ENCODE measurements around the gene REEP1. TPM values are rescaled to one million over a fixed set of nuclear protein-coding genes. Genes with fewer than 3 reads are reported as not detected.

Gene REEP1
- total and polyA plus RNA-seq, 2 of the 13 experiments (the other 11 are each of a cell fraction or from before 2014, with no cell fraction given): 0.27 TPM; not detected in 1

DNA sequence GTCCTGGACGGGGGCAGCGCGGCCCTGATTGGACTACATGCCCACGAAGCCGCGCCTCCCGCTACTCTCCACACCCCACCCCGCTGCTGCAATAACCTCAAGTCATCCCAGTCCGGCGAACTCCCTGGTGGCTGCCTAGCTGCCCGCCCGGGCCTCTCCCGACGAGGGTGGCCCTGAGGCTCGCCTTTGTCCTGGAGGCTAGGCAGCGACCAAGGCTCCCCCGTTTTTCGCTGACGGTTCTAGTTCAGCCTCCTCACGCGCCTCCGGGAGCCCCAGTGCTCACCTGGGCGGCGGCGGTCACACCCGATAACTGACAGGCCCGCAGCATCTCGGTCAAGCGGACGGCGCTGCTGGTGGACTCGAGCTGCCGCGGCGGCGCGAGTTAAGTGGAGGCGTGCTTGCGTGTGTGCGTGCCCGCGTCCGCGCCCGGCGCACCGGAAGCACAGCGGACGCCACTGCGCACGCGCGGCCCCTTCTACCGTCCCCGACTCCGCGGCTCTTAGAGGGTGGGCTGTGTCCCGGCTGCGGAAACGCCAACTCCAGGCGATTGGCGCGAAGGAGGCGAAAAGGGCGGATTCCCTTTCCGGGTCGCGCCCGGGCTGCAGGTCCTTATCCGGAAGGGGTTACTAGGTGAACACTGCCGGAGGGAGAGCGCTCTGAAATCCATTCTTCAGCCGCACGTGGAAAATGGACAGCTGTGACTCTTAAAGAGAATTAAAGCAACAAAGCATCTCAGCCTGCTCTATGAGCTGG is 142.2 kb downstream of the REEP1 start, which contains the start of gene IMMT (continued):
- TF ChIP-seq SRSF4 (IDR thresholded peaks at IDR 0.05; ENCODE audit: low read depth, low read length, poor library complexity, severe bottlenecking): no peak
- peak; percentile 67 for TF ChIP-seq RAD21 (CRISPR knock-in tag; IDR thresholded peaks at IDR 0.05)
- TF ChIP-seq IRX3 (CRISPR knock-in tag; IDR thresholded peaks at IDR 0.05; ENCODE audit: borderline replicate concordance, low read depth): no peak
- peak; percentile 90 for TF ChIP-seq NFATC3 (CRISPR knock-in tag; IDR thresholded peaks at IDR 0.05)
- TF ChIP-seq MAF1 (CRISPR knock-in tag; IDR thresholded peaks at IDR 0.05; ENCODE audit: borderline replicate concordance): peak; percentile 58
- TF ChIP-seq ZNF552 (CRISPR knock-in tag; IDR thresholded peaks at IDR 0.05; ENCODE audit: borderline replicate concordance): peak; percentile 66
- peak; percentile 55; the same call in 1 of the 2 replicates for TF ChIP-seq KDM3A (CRISPR knock-in tag; IDR thresholded peaks at IDR 0.05; ENCODE audit: low read depth)
- TF ChIP-seq ZNF558 (CRISPR knock-in tag; IDR thresholded peaks at IDR 0.05; ENCODE audit: borderline replicate concordance): peak; percentile 99
- TF ChIP-seq ZNF260 (CRISPR knock-in tag; IDR thresholded peaks at IDR 0.05; ENCODE audit: borderline replicate concordance, low read depth): no peak; the same call in 1 of the 2 replicates
- no peak for TF ChIP-seq LCORL (IDR thresholded peaks at IDR 0.05)
- TF ChIP-seq LCORL (CRISPR knock-in tag; IDR thresholded peaks at IDR 0.05): peak; percentile 73
- TF ChIP-seq CC2D1A (CRISPR knock-in tag; IDR thresholded peaks at IDR 0.05): peak; percentile 78; the same call in 1 of the 2 replicates
- peak; percentile 88; the same call in 1 of the 2 replicates for TF ChIP-seq NR1H2 (CRISPR knock-in tag; IDR thresholded peaks at IDR 0.05; ENCODE audit: borderline replicate concordance, low read depth)
- TF ChIP-seq ZNF337 (CRISPR knock-in tag; IDR thresholded peaks at IDR 0.05; ENCODE audit: borderline replicate concordance, low read depth): no peak; the same call in 1 of the 2 replicates
- no peak for TF ChIP-seq ZFP82 (CRISPR knock-in tag; IDR thresholded peaks at IDR 0.05; ENCODE audit: borderline replicate concordance)
- TF ChIP-seq GTF2F1 (IDR thresholded peaks at IDR 0.05; ENCODE audit: low read length): no peak
- TF ChIP-seq ZNF674 (CRISPR knock-in tag; IDR thresholded peaks at IDR 0.05; ENCODE audit: low read depth): peak; percentile 90
- peak; percentile 98 for TF ChIP-seq AHR (CRISPR knock-in tag; IDR thresholded peaks at IDR 0.05)
- TF ChIP-seq, protein P1, sequence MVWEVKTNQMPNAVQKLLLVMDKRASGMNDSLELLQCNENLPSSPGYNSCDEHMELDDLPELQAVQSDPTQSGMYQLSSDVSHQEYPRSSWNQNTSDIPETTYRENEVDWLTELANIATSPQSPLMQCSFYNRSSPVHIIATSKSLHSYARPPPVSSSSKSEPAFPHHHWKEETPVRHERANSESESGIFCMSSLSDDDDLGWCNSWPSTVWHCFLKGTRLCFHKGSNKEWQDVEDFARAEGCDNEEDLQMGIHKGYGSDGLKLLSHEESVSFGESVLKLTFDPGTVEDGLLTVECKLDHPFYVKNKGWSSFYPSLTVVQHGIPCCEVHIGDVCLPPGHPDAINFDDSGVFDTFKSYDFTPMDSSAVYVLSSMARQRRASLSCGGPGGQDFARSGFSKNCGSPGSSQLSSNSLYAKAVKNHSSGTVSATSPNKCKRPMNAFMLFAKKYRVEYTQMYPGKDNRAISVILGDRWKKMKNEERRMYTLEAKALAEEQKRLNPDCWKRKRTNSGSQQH (CRISPR knock-in tag; IDR thresholded peaks at IDR 0.05; ENCODE audit: low read depth): peak; percentile 21; the same call in 1 of the 2 replicates
- TF ChIP-seq ZNF446 (CRISPR knock-in tag; IDR thresholded peaks at IDR 0.05): peak; percentile 80; the same call in 1 of the 2 replicates
- peak; percentile 84 for TF ChIP-seq ZIK1 (CRISPR knock-in tag; IDR thresholded peaks at IDR 0.05; ENCODE audit: borderline replicate concordance, low read depth)
- TF ChIP-seq, protein P2, sequence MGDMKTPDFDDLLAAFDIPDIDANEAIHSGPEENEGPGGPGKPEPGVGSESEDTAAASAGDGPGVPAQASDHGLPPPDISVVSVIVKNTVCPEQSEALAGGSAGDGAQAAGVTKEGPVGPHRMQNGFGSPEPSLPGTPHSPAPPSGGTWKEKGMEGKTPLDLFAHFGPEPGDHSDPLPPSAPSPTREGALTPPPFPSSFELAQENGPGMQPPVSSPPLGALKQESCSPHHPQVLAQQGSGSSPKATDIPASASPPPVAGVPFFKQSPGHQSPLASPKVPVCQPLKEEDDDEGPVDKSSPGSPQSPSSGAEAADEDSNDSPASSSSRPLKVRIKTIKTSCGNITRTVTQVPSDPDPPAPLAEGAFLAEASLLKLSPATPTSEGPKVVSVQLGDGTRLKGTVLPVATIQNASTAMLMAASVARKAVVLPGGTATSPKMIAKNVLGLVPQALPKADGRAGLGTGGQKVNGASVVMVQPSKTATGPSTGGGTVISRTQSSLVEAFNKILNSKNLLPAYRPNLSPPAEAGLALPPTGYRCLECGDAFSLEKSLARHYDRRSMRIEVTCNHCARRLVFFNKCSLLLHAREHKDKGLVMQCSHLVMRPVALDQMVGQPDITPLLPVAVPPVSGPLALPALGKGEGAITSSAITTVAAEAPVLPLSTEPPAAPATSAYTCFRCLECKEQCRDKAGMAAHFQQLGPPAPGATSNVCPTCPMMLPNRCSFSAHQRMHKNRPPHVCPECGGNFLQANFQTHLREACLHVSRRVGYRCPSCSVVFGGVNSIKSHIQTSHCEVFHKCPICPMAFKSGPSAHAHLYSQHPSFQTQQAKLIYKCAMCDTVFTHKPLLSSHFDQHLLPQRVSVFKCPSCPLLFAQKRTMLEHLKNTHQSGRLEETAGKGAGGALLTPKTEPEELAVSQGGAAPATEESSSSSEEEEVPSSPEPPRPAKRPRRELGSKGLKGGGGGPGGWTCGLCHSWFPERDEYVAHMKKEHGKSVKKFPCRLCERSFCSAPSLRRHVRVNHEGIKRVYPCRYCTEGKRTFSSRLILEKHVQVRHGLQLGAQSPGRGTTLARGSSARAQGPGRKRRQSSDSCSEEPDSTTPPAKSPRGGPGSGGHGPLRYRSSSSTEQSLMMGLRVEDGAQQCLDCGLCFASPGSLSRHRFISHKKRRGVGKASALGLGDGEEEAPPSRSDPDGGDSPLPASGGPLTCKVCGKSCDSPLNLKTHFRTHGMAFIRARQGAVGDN (CRISPR knock-in tag; IDR thresholded peaks at IDR 0.05): peak; percentile 98
- TF ChIP-seq ZNF569 (CRISPR knock-in tag; IDR thresholded peaks at IDR 0.05; ENCODE audit: borderline replicate concordance): peak; percentile 58; the same call in 1 of the 2 replicates
- TF ChIP-seq NFE2L1 (CRISPR knock-in tag; IDR thresholded peaks at IDR 0.05; ENCODE audit: borderline replicate concordance): peak; percentile 95; the same call in 1 of the 2 replicates
- TF ChIP-seq ZSCAN31 (CRISPR knock-in tag; IDR thresholded peaks at IDR 0.05; ENCODE audit: low read depth): peak; percentile 99; the same call in 1 of the 2 replicates
